ENCODE results near the gene DOCK1. TPM values are rescaled to one million over a fixed set of nuclear protein-coding genes. Genes with fewer than 3 reads are reported as not detected.

Gene DOCK1
- total and polyA plus RNA-seq, 2 experiments from 2014 or later = 22.8 to 45.6 TPM

DNA sequence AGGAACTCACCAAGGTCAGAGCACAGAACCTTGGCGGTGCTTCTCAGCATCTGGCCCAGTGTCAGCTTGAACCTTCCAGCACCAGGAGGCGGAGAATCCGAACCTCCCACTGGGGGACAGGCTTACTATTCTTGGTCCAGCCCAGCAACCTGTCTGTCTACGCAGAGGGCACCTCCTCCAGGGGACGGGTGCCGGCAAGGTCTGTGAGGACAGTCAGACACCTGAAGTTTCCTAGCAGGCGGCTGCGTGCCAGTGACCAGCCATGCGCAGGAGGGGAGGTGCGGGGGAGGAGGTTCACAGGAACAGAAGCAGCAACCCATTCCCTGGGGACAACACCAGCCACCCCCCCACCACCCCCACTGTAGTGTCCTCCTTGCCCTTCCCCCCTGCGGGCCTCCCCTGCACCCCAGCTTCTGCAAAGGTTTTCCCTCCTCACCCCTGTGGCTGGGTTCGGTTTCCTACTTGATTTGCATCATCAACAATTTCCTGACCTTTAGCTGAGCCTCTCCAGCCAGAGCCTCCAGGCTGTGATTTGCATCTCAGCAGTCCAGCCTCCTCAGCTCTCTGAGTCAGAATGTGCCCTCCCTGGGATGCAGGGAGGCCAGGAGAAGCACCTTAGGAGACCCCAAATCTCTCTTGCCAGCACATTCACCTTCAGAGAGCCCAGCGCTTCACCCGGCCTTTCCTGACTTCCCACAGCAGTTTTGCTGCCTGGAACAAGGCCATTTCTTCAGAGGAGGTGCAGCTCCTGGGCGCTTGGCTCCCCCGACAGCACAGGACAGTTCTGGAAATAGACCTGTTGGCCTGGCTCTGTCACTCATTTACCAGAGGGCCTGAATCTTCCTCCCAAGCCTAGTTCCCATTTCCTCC is 536.4 kb downstream of the DOCK1 start:
- Histone ChIP-seq H3K9me3 (ENCODE audit: low read depth) (no peaks in the 10 kb centered on the region), H3K79me2 (ENCODE audit: insufficient read depth) (no peaks in the 10 kb centered on the region), H4K20me1 (ENCODE audit: insufficient read depth) (no peaks in the 10 kb centered on the region), H3F3A (ENCODE audit: insufficient read depth) (no peaks in the 10 kb centered on the region), H3K4me3 (no peak overlapping the region), H2AFZ (no peak overlapping the region), H3K4me2 (ENCODE audit: unreplicated experiment) (no peak overlapping the region), H3K27me3 (replicated peaks; ENCODE audit: insufficient read depth) (no peaks in the 10 kb centered on the region), H3K9ac (no peak overlapping the region), H3K36me3 (ENCODE audit: low read depth) (peaks cover 10% of the 10 kb centered on the region; the same call in 1 of the 2 replicates), H3K27ac (no peak overlapping the region), H3K4me1 (ENCODE audit: insufficient read depth) (no peaks in the 10 kb centered on the region), H3K9me2 (ENCODE audit: insufficient read depth) (no peaks in the 10 kb centered on the region)
- in situ Hi-C loops (cut with MboI) = no loop called here
- TF ChIP-seq EZH2phosphoT487 (IDR thresholded peaks at IDR 0.05; ENCODE audit: insufficient read depth, low read depth) (no peak), EZH2 (IDR thresholded peaks at IDR 0.05; ENCODE audit: insufficient read depth, poor library complexity, severe bottlenecking) (no peak)
- DNase-seq = no peak
- WGBS, 2 experiments (ENCODE audit: low coverage in 1 of 2, low lambda C conversion rate in 2 of 2, missing lambda C conversion rate in 2 of 2) = 95 to 97% methylated on average over 14 to 16 of the region's 16 CpGs

GRCh38 chr10:127442220-127442525 is 536.9 kb downstream of the DOCK1 start:
- H3K9me3 ChIP-seq (ENCODE audit: low read depth) = no peaks in the 10 kb centered on the region
- H3K79me2 ChIP-seq (ENCODE audit: insufficient read depth) = no peaks in the 10 kb centered on the region
- no peak overlapping the region for H3K4me3 ChIP-seq
- no peaks in the 10 kb centered on the region for H3K9me2 ChIP-seq (ENCODE audit: insufficient read depth)
- no peak for DNase-seq
- H3K4me1 ChIP-seq (ENCODE audit: insufficient read depth) = no peaks in the 10 kb centered on the region
- H3K36me3 ChIP-seq (ENCODE audit: low read depth) = peaks cover 10% of the 10 kb centered on the region; the same call in 1 of the 2 replicates
- no peak overlapping the region for H3K4me2 ChIP-seq (ENCODE audit: unreplicated experiment)
- in situ Hi-C loops (cut with MboI) = no loop called here
- H4K20me1 ChIP-seq (ENCODE audit: insufficient read depth) = no peaks in the 10 kb centered on the region
- no peak overlapping the region for H3K9ac ChIP-seq
- TF ChIP-seq EZH2 (IDR thresholded peaks at IDR 0.05; ENCODE audit: insufficient read depth, poor library complexity, severe bottlenecking) (no peak), EZH2phosphoT487 (IDR thresholded peaks at IDR 0.05; ENCODE audit: insufficient read depth, low read depth) (no peak)
- WGBS, 2 experiments (ENCODE audit: low coverage in 1 of 2, low lambda C conversion rate in 2 of 2, missing lambda C conversion rate in 2 of 2) = 88 to 97% methylated on average over 5 of the region's 5 CpGs
- no peak overlapping the region for H2AFZ ChIP-seq
- no peak overlapping the region for H3K27ac ChIP-seq
- H3F3A ChIP-seq (ENCODE audit: insufficient read depth) = no peaks in the 10 kb centered on the region
- no peaks in the 10 kb centered on the region for H3K27me3 ChIP-seq (replicated peaks; ENCODE audit: insufficient read depth)

DNA sequence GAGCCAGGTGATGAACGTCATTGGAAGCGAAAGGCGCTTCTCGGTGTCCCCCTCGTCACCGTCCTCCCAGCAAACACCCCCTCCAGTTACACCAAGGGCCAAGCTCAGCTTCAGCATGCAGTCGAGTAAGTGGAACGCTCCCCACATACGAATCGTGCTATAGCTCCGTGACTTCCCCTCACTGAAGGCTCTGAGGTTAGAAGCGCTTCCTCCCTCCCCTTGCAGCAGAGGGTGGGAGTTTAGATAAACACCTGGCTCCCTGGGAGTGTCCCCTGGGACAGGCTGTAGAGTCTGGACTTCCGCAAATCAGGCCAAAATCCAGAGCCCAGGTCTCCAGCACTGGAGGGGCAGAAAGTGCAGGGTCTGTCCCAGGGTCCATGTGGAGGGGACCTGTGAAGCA is 538.9 kb downstream of the DOCK1 start:
- Histone ChIP-seq H4K20me1 (ENCODE audit: insufficient read depth) (no peaks in the 10 kb centered on the region), H3K4me1 (ENCODE audit: insufficient read depth) (no peaks in the 10 kb centered on the region), H3K79me2 (ENCODE audit: insufficient read depth) (no peaks in the 10 kb centered on the region), H3K27ac (no peak overlapping the region), H3K4me2 (ENCODE audit: unreplicated experiment) (no peak overlapping the region), H3K27me3 (replicated peaks; ENCODE audit: insufficient read depth) (no peaks in the 10 kb centered on the region), H2AFZ (no peak overlapping the region), H3K9me3 (ENCODE audit: low read depth) (no peaks in the 10 kb centered on the region), H3K4me3 (no peak overlapping the region), H3K36me3 (ENCODE audit: low read depth) (peaks cover 4% of the 10 kb centered on the region; the same call in 1 of the 2 replicates), H3F3A (ENCODE audit: insufficient read depth) (no peaks in the 10 kb centered on the region), H3K9ac (no peak overlapping the region), H3K9me2 (ENCODE audit: insufficient read depth) (no peaks in the 10 kb centered on the region)
- no peak for DNase-seq
- TF ChIP-seq EZH2 (IDR thresholded peaks at IDR 0.05; ENCODE audit: insufficient read depth, poor library complexity, severe bottlenecking) = no peak
- TF ChIP-seq EZH2phosphoT487 (IDR thresholded peaks at IDR 0.05; ENCODE audit: insufficient read depth, low read depth) = no peak
- in situ Hi-C loops (cut with MboI) = no loop called here
- WGBS, 2 experiments (ENCODE audit: low coverage in 1 of 2, low lambda C conversion rate in 2 of 2, missing lambda C conversion rate in 2 of 2) = 94 to 96% methylated on average over 13 of the region's 13 CpGs

GRCh38 chr10:127447197-127447596 is 542.0 kb downstream of the DOCK1 start:
- Histone ChIP-seq H3K9me3 (ENCODE audit: low read depth) (no peaks in the 10 kb centered on the region), H3K4me3 (no peak overlapping the region), H2AFZ (no peak overlapping the region), H3K9me2 (ENCODE audit: insufficient read depth) (no peaks in the 10 kb centered on the region), H3K27ac (no peak overlapping the region), H3K36me3 (ENCODE audit: low read depth) (peaks cover 4% of the 10 kb centered on the region; the same call in 1 of the 2 replicates), H3K4me2 (ENCODE audit: unreplicated experiment) (no peak overlapping the region), H3K9ac (no peak overlapping the region), H3K27me3 (replicated peaks; ENCODE audit: insufficient read depth) (no peaks in the 10 kb centered on the region), H3K4me1 (ENCODE audit: insufficient read depth) (no peaks in the 10 kb centered on the region), H4K20me1 (ENCODE audit: insufficient read depth) (no peaks in the 10 kb centered on the region), H3K79me2 (ENCODE audit: insufficient read depth) (no peaks in the 10 kb centered on the region), H3F3A (ENCODE audit: insufficient read depth) (no peaks in the 10 kb centered on the region)
- WGBS, 2 experiments (ENCODE audit: low coverage in 1 of 2, low lambda C conversion rate in 2 of 2, missing lambda C conversion rate in 2 of 2) = 89 to 90% methylated on average over 17 of the region's 17 CpGs
- DNase-seq = no peak
- in situ Hi-C loops (cut with MboI) = no loop called here
- TF ChIP-seq EZH2 (IDR thresholded peaks at IDR 0.05; ENCODE audit: insufficient read depth, poor library complexity, severe bottlenecking) (no peak), EZH2phosphoT487 (IDR thresholded peaks at IDR 0.05; ENCODE audit: insufficient read depth, low read depth) (no peak)
